ENCODE results near the gene OR7D4. TPM values are rescaled to one million over a fixed set of nuclear protein-coding genes. Genes with fewer than 3 reads are reported as not detected.

Gene OR7D4
- not detected in 2 replicates for total RNA-seq
- total RNA-seq (2013) = not detected
- not detected in 2 replicates for polyA plus RNA-seq
- not detected in 2 replicates for polyA minus RNA-seq

DNA sequence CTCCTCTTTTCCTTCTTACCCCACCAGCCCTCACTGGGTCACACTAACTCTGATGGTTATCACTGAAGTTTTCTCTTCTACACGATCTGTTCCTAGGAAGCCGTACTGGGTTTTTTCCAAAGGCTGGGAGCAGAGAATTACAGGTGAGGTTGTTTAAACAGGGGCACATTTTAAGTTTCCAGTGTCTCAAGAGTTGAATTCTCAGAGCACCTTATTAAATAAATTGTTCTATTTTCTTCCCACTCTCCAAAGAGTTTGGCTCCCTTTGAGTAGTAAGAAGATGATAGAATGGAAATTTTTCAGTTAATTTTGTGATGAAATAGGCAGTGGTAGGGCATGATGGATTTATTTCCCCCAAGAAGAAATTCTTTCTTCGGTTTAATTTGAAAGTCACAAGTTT, at the start of gene OR7D4:
OR7D4 (minus strand) TSS at position 101 of the 400 bp plus-strand sequence. CDS start 4,752 bp downstream, outside the sequence.
- peaks cover 11% of the 10 kb centered on the region for H3K9me3 Mint-ChIP-seq (ENCODE audit: insufficient read depth)
- Histone ChIP-seq H3K27ac (ENCODE audit: low read length in 2 of 2) (no peak within 1 kb of the TSS), H3K36me3 (replicated peaks in 1 of 2; ENCODE audit: control extremely low read depth in 1 of 2, control insufficient read depth in 1 of 2, extremely low read depth in 1 of 2, insufficient read depth in 2 of 2, low read length in 1 of 2) (no peaks in the 10 kb centered on the region), H3K79me2 (ENCODE audit: control insufficient read depth, insufficient read depth, low read length) (no peaks in the 10 kb centered on the region), H3K4me2 (replicated peaks; ENCODE audit: low read depth, low read length, poor library complexity, severe bottlenecking) (no peak within 1 kb of the TSS), H4K20me1 (ENCODE audit: control insufficient read depth, insufficient read depth, low read length, poor library complexity, severe bottlenecking) (no peaks in the 10 kb centered on the region), H3K9ac (ENCODE audit: low read length) (no peak within 1 kb of the TSS), H2AFZ (ENCODE audit: insufficient read depth, low read depth, low read length, poor library complexity, severe bottlenecking) (no peak within 1 kb of the TSS), H3K9me3 (ENCODE audit: control extremely low read depth in 1 of 3, control insufficient read depth in 2 of 3, insufficient read depth in 1 of 3, low read length in 2 of 3) (peaks cover 0 to 16% (median 0%) of the 10 kb centered on the region in 3 donors), H3K27me3 (replicated peaks in 1 of 4; ENCODE audit: control extremely low read depth in 1 of 4, control insufficient read depth in 3 of 4, insufficient read depth in 4 of 4, low read length in 3 of 4) (no peaks in the 10 kb centered on the region), H3K4me3 (ENCODE audit: control extremely low read depth in 1 of 5, extremely low read depth in 1 of 5, insufficient read depth in 1 of 5, low read depth in 2 of 5, low read length in 4 of 5) (no peak within 1 kb of the TSS), H3K4me1 (ENCODE audit: control insufficient read depth in 2 of 2, insufficient read depth in 2 of 2, low read length in 2 of 2) (no peaks in the 10 kb centered on the region)
- ATAC-seq (ENCODE audit: low read depth) (no peak), DNase-seq (no peak)
- no peak within 1 kb of the TSS for H3K27ac Mint-ChIP-seq
- no CpG with 5 or more reads among the region's 3 CpGs for WGBS (ENCODE audit: insufficient coverage)
- H3K27me3 Mint-ChIP-seq = peaks cover 18% of the 10 kb centered on the region
- intact Hi-C loops (cut with micrococcal nuclease) = no loop called here
- POLR2A ChIA-PET = no interaction called here
- CTCF ChIA-PET = no interaction called here
- TF ChIP-seq, protein P1, sequence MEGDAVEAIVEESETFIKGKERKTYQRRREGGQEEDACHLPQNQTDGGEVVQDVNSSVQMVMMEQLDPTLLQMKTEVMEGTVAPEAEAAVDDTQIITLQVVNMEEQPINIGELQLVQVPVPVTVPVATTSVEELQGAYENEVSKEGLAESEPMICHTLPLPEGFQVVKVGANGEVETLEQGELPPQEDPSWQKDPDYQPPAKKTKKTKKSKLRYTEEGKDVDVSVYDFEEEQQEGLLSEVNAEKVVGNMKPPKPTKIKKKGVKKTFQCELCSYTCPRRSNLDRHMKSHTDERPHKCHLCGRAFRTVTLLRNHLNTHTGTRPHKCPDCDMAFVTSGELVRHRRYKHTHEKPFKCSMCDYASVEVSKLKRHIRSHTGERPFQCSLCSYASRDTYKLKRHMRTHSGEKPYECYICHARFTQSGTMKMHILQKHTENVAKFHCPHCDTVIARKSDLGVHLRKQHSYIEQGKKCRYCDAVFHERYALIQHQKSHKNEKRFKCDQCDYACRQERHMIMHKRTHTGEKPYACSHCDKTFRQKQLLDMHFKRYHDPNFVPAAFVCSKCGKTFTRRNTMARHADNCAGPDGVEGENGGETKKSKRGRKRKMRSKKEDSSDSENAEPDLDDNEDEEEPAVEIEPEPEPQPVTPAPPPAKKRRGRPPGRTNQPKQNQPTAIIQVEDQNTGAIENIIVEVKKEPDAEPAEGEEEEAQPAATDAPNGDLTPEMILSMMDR (IDR thresholded peaks at IDR 0.05) = no peak
- TF ChIP-seq EZH2 (IDR thresholded peaks at IDR 0.05; ENCODE audit: borderline replicate concordance, insufficient read depth, low read depth, low read length, poor library complexity, severe bottlenecking) = no peak
- H3K4me3 Mint-ChIP-seq = no peak within 1 kb of the TSS
- no peaks in the 10 kb centered on the region for H3K4me1 Mint-ChIP-seq

- H3K79me2 ChIP-seq (ENCODE audit: control insufficient read depth, insufficient read depth, low read length) = no peaks in the 10 kb centered on the region
- no peak overlapping the region for H3K4me3 ChIP-seq (ENCODE audit: control extremely low read depth in 1 of 5, extremely low read depth in 1 of 5, insufficient read depth in 1 of 5, low read depth in 2 of 5, low read length in 4 of 5)
- H2AFZ ChIP-seq (ENCODE audit: insufficient read depth, low read depth, low read length, poor library complexity, severe bottlenecking) = no peak overlapping the region
- CTCF ChIA-PET = no interaction called here
- Mint-ChIP-seq H3K4me1 (no peaks in the 10 kb centered on the region), H3K27ac (no peak overlapping the region), H3K9me3 (ENCODE audit: insufficient read depth) (peaks cover 3% of the 10 kb centered on the region), H3K4me3 (no peak overlapping the region), H3K27me3 (peaks cover 4% of the 10 kb centered on the region)
- TF ChIP-seq, protein P1 (IDR thresholded peaks at IDR 0.05) = no peak
- H3K9me3 ChIP-seq (ENCODE audit: control extremely low read depth in 1 of 3, control insufficient read depth in 2 of 3, insufficient read depth in 1 of 3, low read length in 2 of 3) = peaks cover 0 to 15% (median under 1%) of the 10 kb centered on the region in 3 donors
- intact Hi-C loops (cut with micrococcal nuclease) = no loop called here
- no peak overlapping the region for H3K4me2 ChIP-seq (replicated peaks; ENCODE audit: low read depth, low read length, poor library complexity, severe bottlenecking)
- POLR2A ChIA-PET = no interaction called here
- H4K20me1 ChIP-seq (ENCODE audit: control insufficient read depth, insufficient read depth, low read length, poor library complexity, severe bottlenecking) = no peaks in the 10 kb centered on the region
- DNase-seq (no peak), ATAC-seq (ENCODE audit: low read depth) (no peak)
- no peak overlapping the region for H3K27ac ChIP-seq (ENCODE audit: low read length in 2 of 2)
- H3K27me3 ChIP-seq (replicated peaks in 1 of 4; ENCODE audit: control extremely low read depth in 1 of 4, control insufficient read depth in 3 of 4, insufficient read depth in 4 of 4, low read length in 3 of 4) = no peaks in the 10 kb centered on the region
- no peak overlapping the region for H3K9ac ChIP-seq (ENCODE audit: low read length)
- no peaks in the 10 kb centered on the region for H3K36me3 ChIP-seq (replicated peaks in 1 of 2; ENCODE audit: control extremely low read depth in 1 of 2, control insufficient read depth in 1 of 2, extremely low read depth in 1 of 2, insufficient read depth in 2 of 2, low read length in 1 of 2)
- 74% methylated on average over 2 of the region's 5 CpGs for WGBS (ENCODE audit: insufficient coverage)
- H3K4me1 ChIP-seq (ENCODE audit: control insufficient read depth in 2 of 2, insufficient read depth in 2 of 2, low read length in 2 of 2) = no peaks in the 10 kb centered on the region
Measured at GRCh38 chr19:9251236-9251635, 31.8 kb upstream of the OR7D4 start.

Data from B cell (primary cell).